Motor neuron (in vitro differentiated cells): Measurements from ENCODE around the gene DGKH. TPM values are rescaled to one million over a fixed set of nuclear protein-coding genes. Genes with fewer than 3 reads are reported as not detected.
"Not testable (repeated sequence)": the region's sequence is repeated elsewhere in the genome, so short reads cannot be mapped to it uniquely, and the experiment has no call there.

Source experiments
- ATAC-seq, 8 experiments: fragments of 200-7000 bp; cut with Tn5 transposase; replicated peaks in 6 of 8; 2 replicates each; pipeline ENCODE4 v1.8.0; 2021; ENCODE audit warnings: mild to moderate bottlenecking in 8 of 8, moderate library complexity in 8 of 8
- H3K27ac ChIP-seq, 2 donors: fragments of 250-450 bp; sonication (Bioruptor Pico); 2 replicates each; pipeline ENCODE4 v1.9.0; 2021; ENCODE audit warnings: antibody characterized with exemption in 2 of 2, mild to moderate bottlenecking in 2 of 2, moderate library complexity in 1 of 2
- H3K4me1 ChIP-seq, 2 donors: fragments of 250-450 bp; sonication (Bioruptor Pico); replicated peaks in 1 of 2; 2 replicates each; pipeline ENCODE4 v1.6.1; 2021; ENCODE audit warnings: antibody characterized with exemption in 2 of 2, mild to moderate bottlenecking in 2 of 2, moderate library complexity in 1 of 2
- H3K4me3 ChIP-seq, 5 donors: fragments of 250-450 bp; sonication (Bioruptor Pico); 2 replicates each; pipeline ENCODE4 v1.9.0; 2021; ENCODE audit warnings: antibody characterized with exemption in 5 of 5, mild to moderate bottlenecking in 5 of 5, moderate library complexity in 4 of 5
- WGBS, 10 experiments: fragments of 450-650 bp; shearing (Covaris generic); methylation state at CpG; one replicate each; pipeline ENCODE4 v1.0.0; 2022; 5-methylcytosine and 5-hydroxymethylcytosine counted together
- in situ Hi-C, 9 experiments: fragments of 400-800 bp; cut with MboI; loops; one replicate each; pipeline ENCODE4 v1.15.0; 2021; ENCODE audit warnings: low sequenced_read_pairs in 9 of 9, low pct_unique_long_range_greater_than_20kb in 2 of 9; ENCODE audit not compliant: unreplicated experiment in 9 of 9
- total RNA-seq, 8 experiments: library from RNA; unstranded; fragments of 300-600 nt; gene quantifications; 2 replicates each; pipeline versions ENCODE4 v1.2.3 to v1.2.4, GENCODE V29; 2022

The DGKH gene
- total RNA-seq, 8 experiments from 2014 or later, result 4.7 to 14.9 (median 7.4) TPM

- 75 to 96% (median 89%) methylated on average over 3 to 5 of the region's 5 CpGs; no CpG with 5 or more reads in 2 of the 10 experiments for WGBS, 10 experiments
- H3K4me3 ChIP-seq, result no peak overlapping the region
- in situ Hi-C loops, result loop anchor here in 1 of 9 experiments (25.0 kb wide), 1 partner anchor 378 kb away; no protein-coding TSS in a partner anchor
- no peaks in the 10 kb centered on the region for H3K4me1 ChIP-seq
- H3K27ac ChIP-seq, result no peak overlapping the region
- ATAC-seq, result peak in 1 of 8 experiments; percentile 48
These were observed 16.5 kb downstream of the DGKH start for GRCh38 chr13:42064966-42065365.

- 80 to 100% (median 94%) methylated on average over 1 to 4 of the region's 4 CpGs; no CpG with 5 or more reads in 1 of the 10 experiments for WGBS, 10 experiments
- in situ Hi-C loops, result loop anchor here in 1 of 9 experiments (25.0 kb wide), 1 partner anchor 378 kb away; no protein-coding TSS in a partner anchor
- Histone ChIP-seq H3K27ac (no peak overlapping the region), H3K4me3 (no peak overlapping the region), H3K4me1 (no peaks in the 10 kb centered on the region)
- peak in 1 of 8 experiments; percentile 78 for ATAC-seq
These were observed 17.0 kb downstream of the DGKH start for GRCh38 chr13:42065414-42065813.

- H3K4me3 ChIP-seq, result no peak overlapping the region
- WGBS, 10 experiments, result 12 to 80% (median 69%) methylated on average over 1 to 5 of the region's 5 CpGs
- in situ Hi-C loops, result loop anchor here in 1 of 9 experiments (25.0 kb wide), 1 partner anchor 379 kb away; no protein-coding TSS in a partner anchor
- H3K4me1 ChIP-seq, result no peaks in the 10 kb centered on the region
- peak in 1 of 8 experiments; percentile 46 for ATAC-seq
- H3K27ac ChIP-seq, result no peak overlapping the region
These were observed 18.1 kb downstream of the DGKH start for GRCh38 chr13:42066542-42066941.

- in situ Hi-C loops, result loop anchor here in 1 of 9 experiments (25.0 kb wide), 1 partner anchor 382 kb away; no protein-coding TSS in a partner anchor
These were observed 20.4 kb downstream of the DGKH start for GRCh38 chr13:42068886-42069285.

GRCh38 chr13:42070599-42070998 lies 22.2 kb downstream of the DGKH start:
- WGBS, 10 experiments, result 100% methylated on average over 1 of the region's 2 CpGs; no CpG with 5 or more reads in 8 of the 10 experiments
- not testable (repeated sequence) for ATAC-seq, H3K4me1 ChIP-seq, H3K27ac ChIP-seq, H3K4me3 ChIP-seq
- in situ Hi-C loops, result loop anchor here in 1 of 9 experiments (25.0 kb wide), 1 partner anchor 383 kb away; no protein-coding TSS in a partner anchor

More at GRCh38 chr13:42068886-42069285, 20.4 kb downstream of the DGKH start:
- WGBS, 10 experiments, result 30 to 100% (median 75%) methylated on average over 1 to 3 of the region's 3 CpGs; no CpG with 5 or more reads in 4 of the 10 experiments
- H3K4me3 ChIP-seq, result no peak overlapping the region
- no peaks in the 10 kb centered on the region for H3K4me1 ChIP-seq
- no peak overlapping the region for H3K27ac ChIP-seq
- no peak for ATAC-seq

GRCh38 chr13:42071179-42071578 lies 22.7 kb downstream of the DGKH start:
- H3K4me1 ChIP-seq, H3K4me3 ChIP-seq, ATAC-seq, H3K27ac ChIP-seq: not testable (repeated sequence)
- WGBS, 10 experiments, result 0 to 100% (median 73%) methylated on average over 1 to 4 of the region's 4 CpGs; no CpG with 5 or more reads in 1 of the 10 experiments
- in situ Hi-C loops, result loop anchor here in 1 of 9 experiments (25.0 kb wide), 1 partner anchor 384 kb away; no protein-coding TSS in a partner anchor

- 63 to 100% (median 93%) methylated on average over 2 to 10 of the region's 12 CpGs; no CpG with 5 or more reads in 1 of the 10 experiments for WGBS, 10 experiments
- no peak overlapping the region for H3K4me3 ChIP-seq
- in situ Hi-C loops, result loop anchor here in 1 of 9 experiments (25.0 kb wide), 1 partner anchor 385 kb away; no protein-coding TSS in a partner anchor
- H3K27ac ChIP-seq, result no peak overlapping the region
- no peak for ATAC-seq
- no peaks in the 10 kb centered on the region for H3K4me1 ChIP-seq
These were observed 23.4 kb downstream of the DGKH start for GRCh38 chr13:42071672-42072419.

- in situ Hi-C loops, result loop anchor here in 1 of 9 experiments (25.0 kb wide), 1 partner anchor 386 kb away; no protein-coding TSS in a partner anchor
- WGBS, 10 experiments, result 17 to 100% (median 91%) methylated on average over 1 to 3 of the region's 3 CpGs
- no peak for ATAC-seq
These were observed 25.2 kb downstream of the DGKH start for GRCh38 chr13:42073683-42074082.

GRCh38 chr13:42075517-42075916 lies 27.1 kb downstream of the DGKH start:
- in situ Hi-C loops, result loop anchor here in 1 of 9 experiments (25.0 kb wide), 1 partner anchor 112 kb away; no protein-coding TSS in a partner anchor

More at GRCh38 chr13:42073683-42074082, 25.2 kb downstream of the DGKH start:
- no peak overlapping the region for H3K27ac ChIP-seq
- no peaks in the 10 kb centered on the region for H3K4me1 ChIP-seq
- H3K4me3 ChIP-seq, result no peak overlapping the region

GRCh38 chr13:42076309-42076713 lies 27.9 kb downstream of the DGKH start:
- no peak overlapping the region for H3K27ac ChIP-seq
- 20 to 100% (median 75%) methylated on average over 1 to 3 of the region's 3 CpGs; no CpG with 5 or more reads in 2 of the 10 experiments for WGBS, 10 experiments
- no peak for ATAC-seq
- in situ Hi-C loops, result loop anchor here in 1 of 9 experiments (25.0 kb wide), 1 partner anchor 111 kb away; no protein-coding TSS in a partner anchor
- no peak overlapping the region for H3K4me3 ChIP-seq
- no peaks in the 10 kb centered on the region for H3K4me1 ChIP-seq

More at GRCh38 chr13:42075517-42075916, 27.1 kb downstream of the DGKH start:
- ATAC-seq, result peak in 4 of 8 experiments; percentile 31 to 61 (median 42)
- Histone ChIP-seq H3K4me1 (no peaks in the 10 kb centered on the region), H3K27ac (no peak overlapping the region), H3K4me3 (no peak overlapping the region)

- peak in 3 of 8 experiments; percentile 43 to 99 (median 96) for ATAC-seq
- Histone ChIP-seq H3K4me1 (no peaks in the 10 kb centered on the region), H3K4me3 (no peak overlapping the region), H3K27ac (no peak overlapping the region)
- 0 to 84% (median 67%) methylated on average over 1 to 5 of the region's 5 CpGs; no CpG with 5 or more reads in 1 of the 10 experiments for WGBS, 10 experiments
- in situ Hi-C loops, result loop anchor here in 1 of 9 experiments (25.0 kb wide), 1 partner anchor 109 kb away; no protein-coding TSS in a partner anchor
These were observed 29.8 kb downstream of the DGKH start for GRCh38 chr13:42078128-42078808.

- 84 to 98% (median 96%) methylated on average over 4 to 13 of the region's 16 CpGs for WGBS, 10 experiments
- Histone ChIP-seq H3K4me3 (no peak overlapping the region), H3K4me1 (no peaks in the 10 kb centered on the region), H3K27ac (no peak overlapping the region)
- in situ Hi-C loops, result loop anchor here in 1 of 9 experiments (25.0 kb wide), 1 partner anchor 104 kb away; no protein-coding TSS in a partner anchor
- no peak for ATAC-seq
These were observed 34.8 kb downstream of the DGKH start for GRCh38 chr13:42083138-42083770.
